Glutamatergic neuron (in vitro differentiated cells): ENCODE results near the gene RNASEL. TPM values are rescaled to one million over a fixed set of nuclear protein-coding genes. Genes with fewer than 3 reads are reported as not detected.

ENCODE experiments used
- DNase-seq: peaks from one replicate; pipeline ENCODE4 v3.0.0; 2022
- H3K27ac Mint-ChIP-seq: one replicate; pipeline ENCODE4 v1.8.0; 2020; ENCODE audit warnings: mild to moderate bottlenecking, mixed read lengths, inconsistent platforms; ENCODE audit not compliant: unreplicated experiment
- H3K27me3 Mint-ChIP-seq: one replicate; pipeline ENCODE4 v1.8.0; 2020; ENCODE audit warnings: mild to moderate bottlenecking, moderate library complexity, mixed read lengths, inconsistent platforms; ENCODE audit not compliant: unreplicated experiment
- H3K36me3 Mint-ChIP-seq: one replicate; pipeline ENCODE4 v1.8.0; 2020; ENCODE audit warnings: mild to moderate bottlenecking, mixed read lengths, inconsistent platforms; ENCODE audit not compliant: unreplicated experiment
- H3K4me1 Mint-ChIP-seq: one replicate; pipeline ENCODE4 v1.8.0; 2020; ENCODE audit warnings: mild to moderate bottlenecking, low read depth, mixed read lengths, inconsistent platforms; ENCODE audit not compliant: unreplicated experiment
- H3K4me3 Mint-ChIP-seq: one replicate; pipeline ENCODE4 v1.8.0; 2020; ENCODE audit warnings: mild to moderate bottlenecking, mixed read lengths, inconsistent platforms; ENCODE audit not compliant: unreplicated experiment
- H3K9me3 Mint-ChIP-seq: one replicate; pipeline ENCODE4 v1.8.0; 2020; ENCODE audit warnings: mild to moderate bottlenecking, moderate library complexity, mixed read lengths, inconsistent platforms; ENCODE audit not compliant: unreplicated experiment
- total RNA-seq: library from RNA; stranded (reverse); fragmentation: NEBNext Ultra II Directional; extraction: Animal tissue kit (Norgen Biotek cat#: 25700); gene quantifications from one replicate; pipeline ENCODE4 v1.2.1, GENCODE V29; 2021; ENCODE audit not compliant: unreplicated experiment
- TF ChIP-seq, protein P1 (sequence below): fragments of 200-600 bp; sonication (generic); IDR thresholded peaks from one replicate; pipeline ENCODE4 v1.5.0; 2021; ENCODE audit not compliant: partially characterized antibody, unreplicated experiment

The RNASEL gene
- total RNA-seq, 1 donor from 2014 or later, result 1.3 TPM

DNA sequence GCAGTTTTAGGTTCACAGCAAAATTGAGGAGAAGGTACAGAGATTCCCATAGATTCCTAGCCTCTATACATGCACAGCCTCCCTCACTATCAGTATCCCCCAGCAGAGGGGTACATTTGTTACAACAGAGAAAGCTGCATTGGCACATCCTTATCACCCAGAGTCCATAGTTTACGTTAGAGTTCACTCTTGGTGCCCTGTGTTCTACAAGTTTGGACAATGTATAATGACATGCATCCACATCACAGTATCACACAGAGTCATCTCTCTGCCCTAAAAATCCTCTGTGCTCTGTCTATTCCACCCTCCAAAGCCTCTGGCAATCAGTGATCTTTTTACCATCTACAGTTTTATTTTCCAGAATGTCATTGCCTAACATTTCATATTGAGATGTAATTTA lies 37.5 kb upstream of the RNASEL start:
- H3K4me3 Mint-ChIP-seq, result no peak overlapping the region

DNA sequence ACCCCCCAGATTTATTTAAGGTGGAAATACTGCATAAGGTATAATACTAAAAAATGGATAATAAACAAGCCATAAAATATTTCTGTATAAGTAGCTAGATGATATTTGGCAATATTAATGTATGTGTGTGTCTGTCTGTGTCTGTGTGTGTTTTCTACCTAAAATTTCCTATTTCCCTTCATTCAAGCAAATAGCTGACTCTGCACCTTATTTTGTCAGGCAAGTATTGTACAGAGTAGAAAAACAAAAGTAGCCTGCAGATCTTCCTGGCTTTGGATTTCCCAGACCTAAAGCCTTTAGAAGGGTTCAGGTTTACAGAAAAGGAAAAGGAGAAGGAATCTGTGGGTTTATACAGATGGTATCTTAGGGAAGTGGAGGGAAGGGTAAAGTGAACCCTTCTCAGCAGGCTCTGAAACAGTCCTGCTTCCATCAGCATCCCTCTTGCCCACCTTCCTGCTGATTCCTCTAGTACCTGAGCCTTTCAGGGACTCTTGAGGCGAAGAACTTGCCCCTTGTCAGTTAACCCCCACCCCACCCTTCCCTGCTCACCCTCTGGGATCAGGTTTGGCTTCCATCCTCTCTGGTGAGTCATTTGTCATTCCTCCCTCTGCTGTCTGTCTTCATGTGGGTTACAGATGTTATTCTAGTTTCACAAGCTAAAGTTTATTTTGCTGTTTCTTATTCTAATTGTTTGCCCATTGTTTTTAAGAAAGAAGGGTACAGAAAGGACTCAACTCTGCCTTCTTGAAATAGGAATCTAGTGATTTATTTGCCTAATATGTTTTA lies 36.9 kb upstream of the RNASEL start:
- Mint-ChIP-seq H3K27me3 (no peaks in the 10 kb centered on the region), H3K4me1 (peaks cover 13% of the 10 kb centered on the region), H3K4me3 (no peak overlapping the region), H3K27ac (no peak overlapping the region), H3K9me3 (no peaks in the 10 kb centered on the region), H3K36me3 (no peaks in the 10 kb centered on the region)
- TF ChIP-seq, protein P1, sequence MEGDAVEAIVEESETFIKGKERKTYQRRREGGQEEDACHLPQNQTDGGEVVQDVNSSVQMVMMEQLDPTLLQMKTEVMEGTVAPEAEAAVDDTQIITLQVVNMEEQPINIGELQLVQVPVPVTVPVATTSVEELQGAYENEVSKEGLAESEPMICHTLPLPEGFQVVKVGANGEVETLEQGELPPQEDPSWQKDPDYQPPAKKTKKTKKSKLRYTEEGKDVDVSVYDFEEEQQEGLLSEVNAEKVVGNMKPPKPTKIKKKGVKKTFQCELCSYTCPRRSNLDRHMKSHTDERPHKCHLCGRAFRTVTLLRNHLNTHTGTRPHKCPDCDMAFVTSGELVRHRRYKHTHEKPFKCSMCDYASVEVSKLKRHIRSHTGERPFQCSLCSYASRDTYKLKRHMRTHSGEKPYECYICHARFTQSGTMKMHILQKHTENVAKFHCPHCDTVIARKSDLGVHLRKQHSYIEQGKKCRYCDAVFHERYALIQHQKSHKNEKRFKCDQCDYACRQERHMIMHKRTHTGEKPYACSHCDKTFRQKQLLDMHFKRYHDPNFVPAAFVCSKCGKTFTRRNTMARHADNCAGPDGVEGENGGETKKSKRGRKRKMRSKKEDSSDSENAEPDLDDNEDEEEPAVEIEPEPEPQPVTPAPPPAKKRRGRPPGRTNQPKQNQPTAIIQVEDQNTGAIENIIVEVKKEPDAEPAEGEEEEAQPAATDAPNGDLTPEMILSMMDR, result no peak
- DNase-seq, result no peak

More for the DNA sequence above, 37.5 kb upstream of the RNASEL start:
- Mint-ChIP-seq H3K27ac (no peak overlapping the region), H3K36me3 (no peaks in the 10 kb centered on the region), H3K4me1 (peaks cover 13% of the 10 kb centered on the region), H3K27me3 (no peaks in the 10 kb centered on the region), H3K9me3 (no peaks in the 10 kb centered on the region)
- TF ChIP-seq, protein P1, result no peak
- DNase-seq, result no peak

DNA sequence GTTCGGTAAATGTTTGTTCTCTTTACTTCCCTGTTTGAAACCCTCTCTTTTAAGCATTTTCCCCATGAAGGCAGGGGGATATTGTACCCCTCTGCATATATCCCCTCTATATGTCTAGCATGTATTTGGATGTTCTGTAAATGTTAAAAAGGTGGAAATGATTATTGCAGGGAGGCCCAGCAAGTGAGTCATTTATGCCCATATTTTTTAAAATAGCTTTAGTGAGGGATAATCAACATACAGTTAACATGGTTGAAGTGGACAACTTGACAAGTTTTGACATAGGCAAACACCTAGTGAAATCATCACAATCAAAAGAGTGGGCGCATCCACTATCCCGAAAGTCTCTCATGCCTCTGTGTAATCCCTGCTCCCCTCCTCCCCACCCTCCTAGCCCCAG lies 36.0 kb upstream of the RNASEL start:
- Mint-ChIP-seq H3K27ac (no peak overlapping the region), H3K27me3 (no peaks in the 10 kb centered on the region), H3K4me3 (no peak overlapping the region), H3K4me1 (peaks cover 13% of the 10 kb centered on the region), H3K9me3 (peaks cover 4% of the 10 kb centered on the region), H3K36me3 (peaks cover 5% of the 10 kb centered on the region)
- TF ChIP-seq, protein P1, result no peak
- DNase-seq, result no peak

DNA sequence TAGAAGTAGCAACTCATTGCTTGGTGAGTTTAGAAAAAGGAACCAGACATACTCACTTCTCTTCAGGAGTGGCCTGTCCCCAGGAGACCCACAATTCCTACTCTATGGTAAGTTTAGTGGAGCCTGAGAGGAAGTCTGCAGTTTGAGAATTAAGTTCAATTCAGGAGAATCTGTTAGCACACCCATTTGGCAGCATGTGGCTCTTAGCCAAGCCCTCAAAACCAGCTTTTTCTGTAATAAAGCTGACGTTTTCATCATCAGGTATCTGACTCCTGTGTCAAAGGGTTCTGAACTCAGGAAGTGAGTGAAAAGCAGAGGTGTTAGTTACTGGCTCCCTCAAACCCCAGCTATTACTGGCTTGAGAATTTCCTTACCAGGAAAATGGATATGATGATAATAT lies 35.5 kb upstream of the RNASEL start:
- H3K27me3 Mint-ChIP-seq, result no peaks in the 10 kb centered on the region
- TF ChIP-seq, protein P1, result no peak
- no peak for DNase-seq
- H3K27ac Mint-ChIP-seq, result no peak overlapping the region
- H3K4me3 Mint-ChIP-seq, result no peak overlapping the region
- H3K9me3 Mint-ChIP-seq, result peaks cover 4% of the 10 kb centered on the region
- peaks cover 5% of the 10 kb centered on the region for H3K36me3 Mint-ChIP-seq
- H3K4me1 Mint-ChIP-seq, result peaks cover 13% of the 10 kb centered on the region

DNA sequence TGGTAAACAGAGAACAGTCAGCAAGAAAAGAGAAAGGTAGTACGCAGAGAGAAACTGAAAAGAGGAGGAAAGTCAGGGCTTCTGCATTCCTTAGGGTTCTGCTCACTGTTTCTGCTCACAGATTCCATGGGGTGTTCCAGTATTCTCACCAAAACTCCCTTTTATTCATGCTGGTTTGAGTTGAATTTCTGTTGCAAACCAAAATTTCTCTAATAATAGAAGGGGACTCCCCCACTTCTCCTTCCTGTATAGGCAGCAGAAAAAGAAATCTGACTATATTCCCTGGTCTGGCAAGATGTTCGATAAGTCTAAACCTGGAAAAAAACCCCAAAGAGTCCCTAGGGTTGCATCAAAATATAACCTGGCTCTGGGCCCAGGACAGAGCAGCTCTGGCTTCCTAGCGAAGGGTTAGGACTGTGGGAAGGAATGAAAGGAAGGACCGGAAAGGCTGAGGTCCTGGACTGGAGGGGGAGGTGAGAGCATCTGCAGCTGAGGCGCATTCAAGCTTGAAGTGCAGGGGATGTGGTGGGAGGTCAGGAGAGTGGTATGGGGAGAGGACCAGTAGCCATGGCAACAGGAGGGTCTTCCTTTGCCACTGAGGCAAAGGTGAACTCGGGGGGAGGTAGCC lies 34.0 kb upstream of the RNASEL start:
- Mint-ChIP-seq H3K27me3 (no peaks in the 10 kb centered on the region), H3K9me3 (peaks cover 4% of the 10 kb centered on the region), H3K27ac (no peak overlapping the region), H3K4me1 (peaks cover 22% of the 10 kb centered on the region), H3K4me3 (no peak overlapping the region), H3K36me3 (peaks cover 5% of the 10 kb centered on the region)
- TF ChIP-seq, protein P1, result no peak
- DNase-seq, result no peak
